HCT116 (cell line): Measurements from ENCODE around the gene TSPEAR. TPM values are rescaled to one million over a fixed set of nuclear protein-coding genes. Genes with fewer than 3 reads are reported as not detected.

Experiments
- ATAC-seq: fragments of 200-7000 bp; cut with Tn5 transposase; 2 replicates; pipeline ENCODE4 v1.9.1; 2020; ENCODE audit warnings: mild to moderate bottlenecking, moderate library complexity
- BruUV-seq: library from RNA; stranded (reverse); fragments of 400-500 nt; replicated peaks from 2 replicates; lab custom pipeline; 2021; lab: Mats Ljungman, UMichigan
- CTCF ChIA-PET: fragments of 300-600 bp; sonication (Branson Sonifier 250); formaldehyde crosslinking; loops from one replicate; lab custom pipeline; 2021; ENCODE audit warnings: antibody characterized with exemption; lab: Charles Lee
- POLR2A ChIA-PET: fragments of 300-600, 350-600 bp; sonication (Branson Sonifier 250); formaldehyde crosslinking; loops from one replicate; lab custom pipeline; 2021; ENCODE audit warnings: antibody characterized with exemption; lab: Charles Lee
- RAD21 ChIA-PET, 2 experiments: fragments of 300-600 bp; sonication (Branson Sonifier 250); formaldehyde crosslinking; loops; one replicate each; lab custom pipeline; 2023; ENCODE audit warnings: low total read pairs in 2 of 2; ENCODE audit not compliant: uncharacterized antibody in 2 of 2, unreplicated experiment in 2 of 2, low non-redundant PET in 1 of 2; lab: Charles Lee
- DNase-seq: peaks from one replicate; pipeline ENCODE4 v3.0.0-alpha.2; 2010; ENCODE audit warnings: low read depth, low spot score
- H2AFZ ChIP-seq: fragments of 200-600 bp; shearing (Covaris generic), sonication (generic); 2 replicates; pipeline ENCODE4 v1.6.1; 2017; ENCODE audit warnings: low read depth, mixed run types, mixed read lengths, antibody characterized with exemption, low read length; ENCODE audit not compliant: poor library complexity, severe bottlenecking
- H3K27ac ChIP-seq: 2 replicates; pipeline ENCODE4 v1.5.1; 2012; ENCODE audit warnings: low read depth, low read length
- H3K27me3 ChIP-seq: fragments of 200-600 bp; sonication (generic); 2 replicates; pipeline ENCODE4 v1.6.1; 2016; ENCODE audit warnings: mixed run types, low read length, mixed read lengths; ENCODE audit not compliant: insufficient read depth
- H3K36me3 ChIP-seq, 2 experiments: fragments of 200-500 bp in 1 of 2; fragments of 200-600 bp in 1 of 2; sonication (Bioruptor generic) in 1 of 2; sonication (generic) in 1 of 2; 2 replicates each; pipeline versions ENCODE4 v1.5.1 to v1.6.1; 2014 to 2016; ENCODE audit warnings: low read length in 2 of 2, inconsistent platforms in 1 of 2, mixed read lengths in 1 of 2, mixed run types in 1 of 2; ENCODE audit not compliant: insufficient read depth in 2 of 2, control insufficient read depth in 1 of 2
- H3K4me1 ChIP-seq, 2 experiments: fragments of 200-600 bp in 1 of 2; sonication (generic) in 1 of 2; 2 replicates each; pipeline versions ENCODE4 v1.5.1 to v1.6.1; 2012 to 2017; ENCODE audit warnings: low read length in 2 of 2, inconsistent platforms in 1 of 2, mild to moderate bottlenecking in 1 of 2, mixed read lengths in 1 of 2, mixed run types in 1 of 2, moderate library complexity in 1 of 2; ENCODE audit not compliant: insufficient read depth in 2 of 2, control insufficient read depth in 1 of 2
- H3K4me2 ChIP-seq: fragments of 200-600 bp; sonication (generic); 2 replicates; pipeline ENCODE4 v1.6.1; 2017; ENCODE audit warnings: mixed run types, low read length, mixed read lengths
- H3K4me3 ChIP-seq, 2 experiments: fragments of 200-600 bp in 1 of 2; sonication (generic) in 1 of 2; replicated peaks in 1 of 2; 2 replicates each; pipeline ENCODE4 v1.5.1; 2011 to 2016; ENCODE audit warnings: low read length in 2 of 2, control low read depth in 1 of 2, low read depth in 1 of 2, mild to moderate bottlenecking in 1 of 2, mixed read lengths in 1 of 2, mixed run types in 1 of 2
- H3K79me2 ChIP-seq: fragments of 200-600 bp; sonication (generic); 2 replicates; pipeline ENCODE4 v1.6.1; 2017; ENCODE audit warnings: mild to moderate bottlenecking, mixed run types, low read length, moderate library complexity, mixed read lengths; ENCODE audit not compliant: insufficient read depth
- H3K9ac ChIP-seq: fragments of 200-600 bp; sonication (generic); 2 replicates; pipeline ENCODE4 v1.6.1; 2016; ENCODE audit warnings: low read length, mixed read lengths
- H3K9me2 ChIP-seq: fragments of 200-600 bp; sonication (generic), shearing (Covaris generic); 2 replicates; pipeline ENCODE4 v1.6.1; 2017; ENCODE audit warnings: mixed run types, mild to moderate bottlenecking, moderate library complexity; ENCODE audit not compliant: insufficient read depth
- H3K9me3 ChIP-seq, 2 experiments: fragments of 200-500 bp in 1 of 2; fragments of 200-600 bp in 1 of 2; sonication (Bioruptor generic) in 1 of 2; sonication (generic) in 1 of 2; 2 replicates each; pipeline ENCODE4 v1.6.1; 2014 to 2017; ENCODE audit warnings: low read length in 2 of 2, mixed read lengths in 2 of 2, inconsistent platforms in 1 of 2, low read depth in 1 of 2, mild to moderate bottlenecking in 1 of 2, mixed run types in 1 of 2, moderate library complexity in 1 of 2; ENCODE audit not compliant: control insufficient read depth in 1 of 2, insufficient read depth in 1 of 2
- H4K20me1 ChIP-seq: fragments of 200-600 bp; sonication (generic), shearing (Covaris generic); 2 replicates; pipeline ENCODE4 v1.6.1; 2017; ENCODE audit warnings: mixed run types, mild to moderate bottlenecking, moderate library complexity; ENCODE audit not compliant: insufficient read depth
- CEBPB ChIP-seq: IDR thresholded peaks from 2 replicates; pipeline ENCODE4 v1.6.1; 2012; ENCODE audit warnings: low read depth
- CTCF ChIP-seq, 3 experiments: fragments of 200-600 bp in 1 of 3; sonication (generic) in 1 of 3; IDR thresholded peaks in 2 of 3; conservative IDR thresholded peaks in 1 of 3; 2 replicates each; pipeline ENCODE4 v1.5.1; 2012 to 2017; ENCODE audit warnings: low read depth in 2 of 3, low read length in 2 of 3, antibody characterized with exemption in 1 of 3, borderline replicate concordance in 1 of 3, control low read depth in 1 of 3, mild to moderate bottlenecking in 1 of 3, mixed read lengths in 1 of 3, mixed run types in 1 of 3, moderate library complexity in 1 of 3; ENCODE audit not compliant: insufficient read depth in 1 of 3
- EGR1 ChIP-seq: IDR thresholded peaks from 2 replicates; pipeline ENCODE4 v1.6.1; 2012; ENCODE audit warnings: low read depth
- JUND ChIP-seq: IDR thresholded peaks from 2 replicates; pipeline ENCODE4 v1.6.1; 2012
- SRF ChIP-seq: IDR thresholded peaks from 2 replicates; pipeline ENCODE4 v1.6.1; 2012; ENCODE audit warnings: low read depth
- YY1 ChIP-seq: IDR thresholded peaks from 2 replicates; pipeline ENCODE4 v1.6.1; 2011; ENCODE audit warnings: low read length, low read depth, moderate library complexity, mild to moderate bottlenecking; ENCODE audit not compliant: insufficient replicate concordance; ENCODE audit errors: extremely low read depth
- ZBTB33 ChIP-seq: IDR thresholded peaks from 2 replicates; pipeline ENCODE4 v1.6.1; 2011; ENCODE audit warnings: mild to moderate bottlenecking, low read length, moderate library complexity; ENCODE audit not compliant: insufficient replicate concordance; ENCODE audit errors: extremely low read depth
- intact Hi-C: fragments of 100-400 bp; cut with micrococcal nuclease; formaldehyde crosslinking; loops from 2 replicates; pipeline ENCODE4 v1.10.0; 2022
- total RNA-seq: library from RNA; stranded (reverse); gene quantifications from one replicate; pipeline ENCODE4 v1.2.1, GENCODE V29; 2021; ENCODE audit not compliant: unreplicated experiment
- TF ChIP-seq, protein P1 (sequence below): IDR thresholded peaks from 2 replicates; pipeline ENCODE4 v1.6.1; 2012; ENCODE audit warnings: low read depth

Gene TSPEAR
- total RNA-seq, 1 experiment from 2014 or later, result not detected

- H3K9ac ChIP-seq, result no peak overlapping the region
- no TSS peak for BruUV-seq
- no peak overlapping the region for H3K4me3 ChIP-seq
- H3K36me3 ChIP-seq, result no peaks in the 10 kb centered on the region
- no peaks in the 10 kb centered on the region for H3K79me2 ChIP-seq
- no peak for DNase-seq
- H3K27me3 ChIP-seq, result peaks cover 11% of the 10 kb centered on the region; the same call in 1 of the 2 replicates
- TF ChIP-seq SRF, result no peak
- no peak for TF ChIP-seq YY1
- TF ChIP-seq CTCF (IDR thresholded peaks at IDR 0.05 in 2 of 3, conservative IDR thresholded peaks at IDR 0.05 in 1 of 3; ENCODE audit: borderline replicate concordance in 1 of 3, insufficient read depth in 1 of 3, low read depth in 2 of 3, low read length in 2 of 3), result no peak
- TF ChIP-seq, protein P1, sequence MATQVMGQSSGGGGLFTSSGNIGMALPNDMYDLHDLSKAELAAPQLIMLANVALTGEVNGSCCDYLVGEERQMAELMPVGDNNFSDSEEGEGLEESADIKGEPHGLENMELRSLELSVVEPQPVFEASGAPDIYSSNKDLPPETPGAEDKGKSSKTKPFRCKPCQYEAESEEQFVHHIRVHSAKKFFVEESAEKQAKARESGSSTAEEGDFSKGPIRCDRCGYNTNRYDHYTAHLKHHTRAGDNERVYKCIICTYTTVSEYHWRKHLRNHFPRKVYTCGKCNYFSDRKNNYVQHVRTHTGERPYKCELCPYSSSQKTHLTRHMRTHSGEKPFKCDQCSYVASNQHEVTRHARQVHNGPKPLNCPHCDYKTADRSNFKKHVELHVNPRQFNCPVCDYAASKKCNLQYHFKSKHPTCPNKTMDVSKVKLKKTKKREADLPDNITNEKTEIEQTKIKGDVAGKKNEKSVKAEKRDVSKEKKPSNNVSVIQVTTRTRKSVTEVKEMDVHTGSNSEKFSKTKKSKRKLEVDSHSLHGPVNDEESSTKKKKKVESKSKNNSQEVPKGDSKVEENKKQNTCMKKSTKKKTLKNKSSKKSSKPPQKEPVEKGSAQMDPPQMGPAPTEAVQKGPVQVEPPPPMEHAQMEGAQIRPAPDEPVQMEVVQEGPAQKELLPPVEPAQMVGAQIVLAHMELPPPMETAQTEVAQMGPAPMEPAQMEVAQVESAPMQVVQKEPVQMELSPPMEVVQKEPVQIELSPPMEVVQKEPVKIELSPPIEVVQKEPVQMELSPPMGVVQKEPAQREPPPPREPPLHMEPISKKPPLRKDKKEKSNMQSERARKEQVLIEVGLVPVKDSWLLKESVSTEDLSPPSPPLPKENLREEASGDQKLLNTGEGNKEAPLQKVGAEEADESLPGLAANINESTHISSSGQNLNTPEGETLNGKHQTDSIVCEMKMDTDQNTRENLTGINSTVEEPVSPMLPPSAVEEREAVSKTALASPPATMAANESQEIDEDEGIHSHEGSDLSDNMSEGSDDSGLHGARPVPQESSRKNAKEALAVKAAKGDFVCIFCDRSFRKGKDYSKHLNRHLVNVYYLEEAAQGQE, result no peak
- no peak for TF ChIP-seq EGR1
- TF ChIP-seq JUND, result no peak
- no peak for TF ChIP-seq CEBPB
- TF ChIP-seq ZBTB33, result no peak
- no peaks in the 10 kb centered on the region for H4K20me1 ChIP-seq
- intact Hi-C loops, result no loop called here
- no peaks in the 10 kb centered on the region for H3K9me3 ChIP-seq
- peaks cover 0 to 5% of the 10 kb centered on the region in 2 experiments; a peak in 1 of 4 replicates for H3K4me1 ChIP-seq
- H3K9me2 ChIP-seq, result no peaks in the 10 kb centered on the region
- ChIA-PET RAD21 (no interaction called here), POLR2A (no interaction called here), CTCF (no interaction called here)
- H2AFZ ChIP-seq, result no peak overlapping the region
- H3K27ac ChIP-seq, result no peak overlapping the region
- no peak for ATAC-seq
- no peak overlapping the region for H3K4me2 ChIP-seq
These were observed 5.2 kb downstream of the TSPEAR start for GRCh38 chr21:44706026-44706705.
